ENCODE data around the gene RNF128. TPM values are rescaled to one million over a fixed set of nuclear protein-coding genes. Genes with fewer than 3 reads are reported as not detected.

RNF128 gene
- total RNA-seq, 4 donors from 2014 or later = 1.7 to 81.1 (median 53.3) TPM

GRCh38 chrX:106698693-106699092, 27.8 kb upstream of the RNF128 start:
- Histone ChIP-seq H3K4me3 (no peak overlapping the region), H3K4me1 (no peaks in the 10 kb centered on the region), H3K36me3 (no peaks in the 10 kb centered on the region), H3K27me3 (no peaks in the 10 kb centered on the region), H3K27ac (no peak overlapping the region), H3K9me3 (no peaks in the 10 kb centered on the region)
- TF ChIP-seq CTCF (IDR thresholded peaks at IDR 0.05) (no peak), POLR2A (IDR thresholded peaks at IDR 0.05) (no peak)
- DNase-seq = no peak

GRCh38 chrX:106702636-106703035, 23.9 kb upstream of the RNF128 start:
- H3K27me3 ChIP-seq = no peaks in the 10 kb centered on the region
- no peaks in the 10 kb centered on the region for H3K4me1 ChIP-seq
- H3K9me3 ChIP-seq = no peaks in the 10 kb centered on the region
- no peak overlapping the region for H3K27ac ChIP-seq
- no peaks in the 10 kb centered on the region for H3K36me3 ChIP-seq
- no peak overlapping the region for H3K4me3 ChIP-seq
- no peak for TF ChIP-seq CTCF (IDR thresholded peaks at IDR 0.05)
- TF ChIP-seq POLR2A (IDR thresholded peaks at IDR 0.05) = no peak
- no peak for DNase-seq

GRCh38 chrX:106706466-106706865, 20.0 kb upstream of the RNF128 start:
- no peak for TF ChIP-seq POLR2A (IDR thresholded peaks at IDR 0.05)
- no peak for TF ChIP-seq CTCF (IDR thresholded peaks at IDR 0.05)
- DNase-seq = no peak
- no peaks in the 10 kb centered on the region for H3K9me3 ChIP-seq

GRCh38 chrX:106707771-106708454, 18.6 kb upstream of the RNF128 start:
- H3K9me3 ChIP-seq = no peaks in the 10 kb centered on the region
- no peak overlapping the region for H3K4me3 ChIP-seq
- TF ChIP-seq POLR2A (IDR thresholded peaks at IDR 0.05) (no peak), CTCF (IDR thresholded peaks at IDR 0.05) (no peak)
- no peak for DNase-seq
- H3K36me3 ChIP-seq = no peaks in the 10 kb centered on the region
- H3K27ac ChIP-seq = no peak overlapping the region
- H3K4me1 ChIP-seq = no peaks in the 10 kb centered on the region
- no peaks in the 10 kb centered on the region for H3K27me3 ChIP-seq

More at GRCh38 chrX:106706466-106706865, 20.0 kb upstream of the RNF128 start:
- no peaks in the 10 kb centered on the region for H3K27me3 ChIP-seq
- H3K27ac ChIP-seq = no peak overlapping the region
- no peaks in the 10 kb centered on the region for H3K4me1 ChIP-seq
- H3K36me3 ChIP-seq = no peaks in the 10 kb centered on the region
- no peak overlapping the region for H3K4me3 ChIP-seq

- no peaks in the 10 kb centered on the region for H3K4me1 ChIP-seq
- DNase-seq = no peak
- no peaks in the 10 kb centered on the region for H3K27me3 ChIP-seq
- H3K4me3 ChIP-seq = no peak overlapping the region
- TF ChIP-seq POLR2A (IDR thresholded peaks at IDR 0.05) (no peak), CTCF (IDR thresholded peaks at IDR 0.05) (no peak)
- H3K36me3 ChIP-seq = no peaks in the 10 kb centered on the region
- no peaks in the 10 kb centered on the region for H3K9me3 ChIP-seq
- no peak overlapping the region for H3K27ac ChIP-seq
Observed at GRCh38 chrX:106710771-106711170, 15.7 kb upstream of the RNF128 start.
